SK-N-SH (cell line): ENCODE results near the gene PPP1R9A. TPM values are rescaled to one million over a fixed set of nuclear protein-coding genes. Genes with fewer than 3 reads are reported as not detected.

Experiments used
- CTCF ChIA-PET: fragments of 300-600, 350-600 bp; formaldehyde crosslinking; extraction: SDS; loops from one replicate; lab custom pipeline; 2021; lab: Yijun Ruan, JAX
- POLR2A ChIA-PET: fragments of 350-600 bp; sonication (Branson Sonifier 250); formaldehyde crosslinking; extraction: SDS; loops from one replicate; lab custom pipeline; 2020; ENCODE audit warnings: antibody characterized with exemption, inconsistent platforms; lab: Yijun Ruan, JAX
- DNase-seq: peaks from one replicate; pipeline ENCODE4 v3.0.0; 2012
- H2AFZ ChIP-seq: fragments of 200-600 bp; sonication (generic); 2 replicates; pipeline ENCODE4 v1.8.1; 2016; ENCODE audit warnings: antibody characterized with exemption, mild to moderate bottlenecking, low read depth
- H3F3A ChIP-seq: fragments of 200-600 bp; sonication (generic); replicated peaks from 2 replicates; pipeline ENCODE3; 2016; ENCODE audit warnings: antibody characterized with exemption, mild to moderate bottlenecking; ENCODE audit not compliant: insufficient read depth
- H3K27ac ChIP-seq, 2 experiments: fragments of 200-500 bp in 1 of 2; fragments of 200-600 bp in 1 of 2; sonication (Bioruptor generic) in 1 of 2; sonication (generic), shearing (Covaris generic) in 1 of 2; 2 replicates each; pipeline versions ENCODE4 v1.5.1 to v1.6.1; 2014 to 2016; ENCODE audit warnings: low read depth in 2 of 2, inconsistent platforms in 1 of 2, low read length in 1 of 2, mild to moderate bottlenecking in 1 of 2, mixed read lengths in 1 of 2
- H3K27me3 ChIP-seq: fragments of 200-600 bp; sonication (generic), shearing (Covaris generic); 2 replicates; pipeline ENCODE4 v1.6.1; 2016; ENCODE audit warnings: mixed run types; ENCODE audit not compliant: insufficient read depth
- H3K36me3 ChIP-seq, 2 experiments: fragments of 200-500 bp in 1 of 2; fragments of 200-600 bp in 1 of 2; sonication (Bioruptor generic) in 1 of 2; sonication (generic) in 1 of 2; replicated peaks in 1 of 2; 2 replicates each; pipeline versions ENCODE3 to v1.5.1; 2014 to 2016; ENCODE audit warnings: low read length in 1 of 2, mild to moderate bottlenecking in 1 of 2; ENCODE audit not compliant: insufficient read depth in 2 of 2, control insufficient read depth in 1 of 2
- H3K4me1 ChIP-seq, 2 experiments: fragments of 200-500 bp in 1 of 2; fragments of 200-600 bp in 1 of 2; sonication (Bioruptor generic) in 1 of 2; sonication (generic), shearing (Covaris generic) in 1 of 2; 2 replicates each; pipeline versions ENCODE4 v1.5.1 to v1.6.1; 2014 to 2016; ENCODE audit warnings: low read depth in 1 of 2, low read length in 1 of 2, mixed run types in 1 of 2; ENCODE audit not compliant: insufficient read depth in 2 of 2, control insufficient read depth in 1 of 2
- H3K4me2 ChIP-seq: fragments of 200-600 bp; sonication (generic), shearing (Covaris generic); 2 replicates; pipeline ENCODE4 v1.6.1; 2017; ENCODE audit warnings: mixed run types
- H3K4me3 ChIP-seq, 2 experiments: fragments of 200-500 bp in 1 of 2; fragments of 200-600 bp in 1 of 2; sonication (Bioruptor generic) in 1 of 2; sonication (generic), shearing (Covaris generic) in 1 of 2; 2 replicates each; pipeline versions ENCODE4 v1.5.1 to v1.8.1; 2014 to 2016; ENCODE audit warnings: low read depth in 2 of 2, inconsistent platforms in 1 of 2, low read length in 1 of 2, mild to moderate bottlenecking in 1 of 2, mixed read lengths in 1 of 2, moderate library complexity in 1 of 2
- H3K79me2 ChIP-seq: fragments of 200-600 bp; sonication (generic); 2 replicates; pipeline ENCODE4 v1.8.1; 2017; ENCODE audit warnings: mild to moderate bottlenecking; ENCODE audit not compliant: insufficient read depth
- H3K9ac ChIP-seq: fragments of 200-600 bp; sonication (generic); 2 replicates; pipeline ENCODE4 v1.6.1; 2017; ENCODE audit warnings: mixed run types
- H3K9me2 ChIP-seq: fragments of 200-600 bp; sonication (generic); 2 replicates; pipeline ENCODE4 v1.6.1; 2017; ENCODE audit warnings: mixed run types
- H3K9me3 ChIP-seq: fragments of 200-600 bp; sonication (generic); 2 replicates; pipeline ENCODE4 v1.6.1; 2017; ENCODE audit warnings: mixed run types, mild to moderate bottlenecking, moderate library complexity
- H4K20me1 ChIP-seq: fragments of 200-600 bp; sonication (generic); 2 replicates; pipeline ENCODE4 v1.6.1; 2017; ENCODE audit warnings: mild to moderate bottlenecking, mixed run types; ENCODE audit not compliant: insufficient read depth
- CTCF ChIP-seq: fragments of 200-600 bp; sonication (generic); IDR thresholded peaks from 2 replicates; pipeline ENCODE4 v1.6.1; 2017; ENCODE audit warnings: antibody characterized with exemption, mild to moderate bottlenecking, moderate library complexity
- ELF1 ChIP-seq: IDR thresholded peaks from 2 replicates; pipeline ENCODE4 v1.4.0; 2012
- EP300 ChIP-seq, 2 experiments: IDR thresholded peaks; 2 replicates each; pipeline versions ENCODE4 v1.4.0 to v1.6.1; 2012; ENCODE audit warnings: borderline replicate concordance in 1 of 2, low read depth in 1 of 2, low read length in 1 of 2
- FOSL2 ChIP-seq: IDR thresholded peaks from 2 replicates; pipeline ENCODE4 v1.4.0; 2012; ENCODE audit warnings: low read depth, mild to moderate bottlenecking, moderate library complexity, borderline replicate concordance
- JUND ChIP-seq: IDR thresholded peaks from 2 replicates; pipeline ENCODE4 v1.4.0; 2012
- MAX ChIP-seq: IDR thresholded peaks from 2 replicates; pipeline ENCODE4 v1.4.0; 2012; ENCODE audit warnings: low read depth
- MXI1 ChIP-seq: IDR thresholded peaks from 2 replicates; pipeline ENCODE4 v1.6.1; 2012; ENCODE audit warnings: mild to moderate bottlenecking, low read depth, low read length, improper control_type of control experiment
- NFIC ChIP-seq: IDR thresholded peaks from 2 replicates; pipeline ENCODE4 v1.4.0; 2012; ENCODE audit warnings: borderline replicate concordance
- NRF1 ChIP-seq: IDR thresholded peaks from 2 replicates; pipeline ENCODE4 v1.6.1; 2012; ENCODE audit warnings: low read depth, mild to moderate bottlenecking, low read length
- PBX3 ChIP-seq: IDR thresholded peaks from 2 replicates; pipeline ENCODE4; 2012
- RAD21 ChIP-seq: IDR thresholded peaks from 2 replicates; pipeline ENCODE4 v1.6.1; 2012; ENCODE audit warnings: mild to moderate bottlenecking, low read length
- SIN3A ChIP-seq: IDR thresholded peaks from 2 replicates; pipeline ENCODE4 v1.6.1; 2012; ENCODE audit warnings: low read depth, mild to moderate bottlenecking, low read length, moderate library complexity, borderline replicate concordance
- SMC3 ChIP-seq: IDR thresholded peaks from 2 replicates; pipeline ENCODE4 v1.6.1; 2012; ENCODE audit warnings: low read depth, low read length, improper control_type of control experiment
- TCF12 ChIP-seq: IDR thresholded peaks from 2 replicates; pipeline ENCODE4 v1.4.0; 2012
- TEAD4 ChIP-seq: IDR thresholded peaks from 2 replicates; pipeline ENCODE4 v1.4.0; 2012; ENCODE audit warnings: mild to moderate bottlenecking, borderline replicate concordance; ENCODE audit not compliant: insufficient read depth
- USF1 ChIP-seq: IDR thresholded peaks from 2 replicates; pipeline ENCODE4 v1.4.0; 2012; ENCODE audit warnings: low read depth, borderline replicate concordance
- USF2 ChIP-seq: fragments of 150-350 bp; IDR thresholded peaks from 2 replicates; pipeline ENCODE4 v1.6.1; 2017; ENCODE audit warnings: antibody characterized with exemption, low read length, low read depth, borderline replicate concordance
- WGBS: methylation state at CpG from one replicate; pipeline ENCODE4 v1.1.6; 2017; ENCODE audit warnings: low lambda C conversion rate; 5-methylcytosine and 5-hydroxymethylcytosine counted together
- polyA plus RNA-seq, 3 experiments: library from polyadenylated mRNA; depleted of rRNA; stranded (reverse); fragments of >200 nt; gene quantifications; 2 replicates each; pipeline ENCODE4 v1.2.3, GENCODE V29; 2012

The PPP1R9A gene
- polyA plus RNA-seq, 1 of the 3 experiments (the other 2 are of a cell fraction), result 0.30 TPM

- H3K36me3 ChIP-seq, result no peaks in the 10 kb centered on the region
- peak overlapping the region; percentile 20; the same call in 1 of the 2 replicates for H3K4me2 ChIP-seq
- H3F3A ChIP-seq, result peaks cover 22% of the 10 kb centered on the region
- ChIA-PET CTCF (no interaction called here), POLR2A (no interaction called here)
- peaks cover 0 to 7% of the 10 kb centered on the region in 2 experiments; a peak in 2 of 4 replicates for H3K4me1 ChIP-seq
- no peak for DNase-seq
- peaks cover 5% of the 10 kb centered on the region; the same call in 1 of the 2 replicates for H3K9me3 ChIP-seq
- TF ChIP-seq USF2, result no peak
- TF ChIP-seq MXI1, result no peak
- TF ChIP-seq FOSL2, result peak; percentile 59; the same call in 1 of the 2 replicates
- no peak for TF ChIP-seq MAX
- no peak for TF ChIP-seq RAD21
- peak; percentile 78 for TF ChIP-seq TEAD4
- TF ChIP-seq NFIC, result peak; percentile 19; the same call in 1 of the 2 replicates
- peak; percentile 81 for TF ChIP-seq TCF12
- peak in 1 of 2 experiments; percentile 57; a peak in 2 of 4 replicates for TF ChIP-seq EP300 (IDR thresholded peaks at IDR 0.05; ENCODE audit: borderline replicate concordance in 1 of 2, low read depth in 1 of 2, low read length in 1 of 2)
- no peak for TF ChIP-seq SIN3A
- TF ChIP-seq JUND, result peak; percentile 37; the same call in 1 of the 2 replicates
- TF ChIP-seq SMC3, result no peak
- TF ChIP-seq NRF1, result no peak
- 0 out of 2 replicates have a peak, but pooled peaks have one; percentile 38 for TF ChIP-seq PBX3
- no peak overlapping the region; the same call in 1 of the 2 replicates for H2AFZ ChIP-seq
- H3K27me3 ChIP-seq, result no peaks in the 10 kb centered on the region
- H3K79me2 ChIP-seq, result no peaks in the 10 kb centered on the region
- no peak overlapping the region for H3K9ac ChIP-seq
- H4K20me1 ChIP-seq, result no peaks in the 10 kb centered on the region
- H3K9me2 ChIP-seq, result no peaks in the 10 kb centered on the region; the same call in 1 of the 2 replicates
- no peak overlapping the region for H3K4me3 ChIP-seq
- peak overlapping the region; percentile 25 to 37; a peak in 3 of 4 replicates for H3K27ac ChIP-seq
Observed at GRCh38 chr7:95335093-95335492, 427.7 kb downstream of the PPP1R9A start.

GRCh38 chr7:95338832-95339231 lies 431.4 kb downstream of the PPP1R9A start:
- H3F3A ChIP-seq, result peaks cover 20% of the 10 kb centered on the region
- H3K36me3 ChIP-seq, result no peaks in the 10 kb centered on the region
- H3K27ac ChIP-seq, result no peak overlapping the region
- H3K4me3 ChIP-seq, result no peak overlapping the region
- 47% methylated on average over 3 of the region's 3 CpGs for WGBS
- DNase-seq, result no peak
- CTCF ChIA-PET, result interaction anchor here (0.8 kb wide), 1 partner anchor 138 kb away, joined by 5 read pairs; no protein-coding TSS in a partner anchor
- no peaks in the 10 kb centered on the region for H3K9me2 ChIP-seq
- no peaks in the 10 kb centered on the region for H3K79me2 ChIP-seq
- no peak overlapping the region for H2AFZ ChIP-seq
- H4K20me1 ChIP-seq, result no peaks in the 10 kb centered on the region
- TF ChIP-seq ELF1 (no peak), MXI1 (no peak), MAX (no peak), RAD21 (no peak), CTCF (no peak), TCF12 (no peak), USF1 (no peak)
- peaks cover 0 to 7% of the 10 kb centered on the region in 2 experiments; a peak in 1 of 4 replicates for H3K4me1 ChIP-seq
- H3K27me3 ChIP-seq, result no peaks in the 10 kb centered on the region
- no peak overlapping the region for H3K9ac ChIP-seq
- H3K4me2 ChIP-seq, result no peak overlapping the region
- POLR2A ChIA-PET, result no interaction called here
- H3K9me3 ChIP-seq, result peaks cover under 1% of the 10 kb centered on the region; the same call in 1 of the 2 replicates
